Measurements from ENCODE around the gene PRXL2C. TPM values are rescaled to one million over a fixed set of nuclear protein-coding genes. Genes with fewer than 3 reads are reported as not detected.
"Not testable (repeated sequence)": the region's sequence is repeated elsewhere in the genome, so short reads cannot be mapped to it uniquely, and the experiment has no call there.

The PRXL2C gene
- polyA plus RNA-seq, 1 donor from 2014 or later: 0.12 TPM

- Histone ChIP-seq H3F3A (ENCODE audit: insufficient read depth, low read length, poor library complexity, severe bottlenecking) (no peaks in the 10 kb centered on the region), H3K27me3 (ENCODE audit: insufficient read depth, low read depth, low read length) (no peaks in the 10 kb centered on the region), H3K79me2 (replicated peaks; ENCODE audit: insufficient read depth, low read length) (no peaks in the 10 kb centered on the region), H3K27ac (ENCODE audit: low read length) (no peak overlapping the region), H2AFZ (ENCODE audit: low read depth, low read length) (no peak overlapping the region), H3K36me3 (ENCODE audit: insufficient read depth, low read length) (no peaks in the 10 kb centered on the region), H3K9me3 (ENCODE audit: low read length) (no peaks in the 10 kb centered on the region), H3K9ac (ENCODE audit: low read length) (no peak overlapping the region), H3K4me2 (ENCODE audit: low read length) (no peak overlapping the region), H3K4me3 (ENCODE audit: low read length) (no peak overlapping the region), H4K20me1 (ENCODE audit: insufficient read depth) (no peaks in the 10 kb centered on the region), H3K9me2 (ENCODE audit: insufficient read depth, low read length) (no peaks in the 10 kb centered on the region)
- TF ChIP-seq CTCF (IDR thresholded peaks at IDR 0.05; ENCODE audit: poor library complexity, severe bottlenecking) (no peak), MXI1 (conservative IDR thresholded peaks at IDR 0.05; ENCODE audit: poor library complexity, severe bottlenecking) (no peak), TAF1 (IDR thresholded peaks at IDR 0.05; ENCODE audit: low read depth) (no peak), POLR2AphosphoS5 (IDR thresholded peaks at IDR 0.05) (no peak), EP300 (conservative IDR thresholded peaks at IDR 0.05; ENCODE audit: poor library complexity, severe bottlenecking) (no peak), RAD21 (conservative IDR thresholded peaks at IDR 0.05) (no peak), SMC3 (conservative IDR thresholded peaks at IDR 0.05; ENCODE audit: poor library complexity) (no peak), EZH2 (IDR thresholded peaks at IDR 0.05; ENCODE audit: borderline replicate concordance, insufficient read depth, low read length, poor library complexity, severe bottlenecking) (no peak)
- TF ChIP-seq, protein P1, sequence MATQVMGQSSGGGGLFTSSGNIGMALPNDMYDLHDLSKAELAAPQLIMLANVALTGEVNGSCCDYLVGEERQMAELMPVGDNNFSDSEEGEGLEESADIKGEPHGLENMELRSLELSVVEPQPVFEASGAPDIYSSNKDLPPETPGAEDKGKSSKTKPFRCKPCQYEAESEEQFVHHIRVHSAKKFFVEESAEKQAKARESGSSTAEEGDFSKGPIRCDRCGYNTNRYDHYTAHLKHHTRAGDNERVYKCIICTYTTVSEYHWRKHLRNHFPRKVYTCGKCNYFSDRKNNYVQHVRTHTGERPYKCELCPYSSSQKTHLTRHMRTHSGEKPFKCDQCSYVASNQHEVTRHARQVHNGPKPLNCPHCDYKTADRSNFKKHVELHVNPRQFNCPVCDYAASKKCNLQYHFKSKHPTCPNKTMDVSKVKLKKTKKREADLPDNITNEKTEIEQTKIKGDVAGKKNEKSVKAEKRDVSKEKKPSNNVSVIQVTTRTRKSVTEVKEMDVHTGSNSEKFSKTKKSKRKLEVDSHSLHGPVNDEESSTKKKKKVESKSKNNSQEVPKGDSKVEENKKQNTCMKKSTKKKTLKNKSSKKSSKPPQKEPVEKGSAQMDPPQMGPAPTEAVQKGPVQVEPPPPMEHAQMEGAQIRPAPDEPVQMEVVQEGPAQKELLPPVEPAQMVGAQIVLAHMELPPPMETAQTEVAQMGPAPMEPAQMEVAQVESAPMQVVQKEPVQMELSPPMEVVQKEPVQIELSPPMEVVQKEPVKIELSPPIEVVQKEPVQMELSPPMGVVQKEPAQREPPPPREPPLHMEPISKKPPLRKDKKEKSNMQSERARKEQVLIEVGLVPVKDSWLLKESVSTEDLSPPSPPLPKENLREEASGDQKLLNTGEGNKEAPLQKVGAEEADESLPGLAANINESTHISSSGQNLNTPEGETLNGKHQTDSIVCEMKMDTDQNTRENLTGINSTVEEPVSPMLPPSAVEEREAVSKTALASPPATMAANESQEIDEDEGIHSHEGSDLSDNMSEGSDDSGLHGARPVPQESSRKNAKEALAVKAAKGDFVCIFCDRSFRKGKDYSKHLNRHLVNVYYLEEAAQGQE (IDR thresholded peaks at IDR 0.05; ENCODE audit: borderline replicate concordance): no peak
Measured at GRCh38 chr9:96636368-96636767, 18.7 kb downstream of the PRXL2C start.

GRCh38 chr9:96633579-96633978 is 21.5 kb downstream of the PRXL2C start:
- not testable (repeated sequence) for H3K4me2 ChIP-seq (ENCODE audit: low read length); H4K20me1 ChIP-seq (ENCODE audit: insufficient read depth); H3K36me3 ChIP-seq (ENCODE audit: insufficient read depth, low read length); H3K27ac ChIP-seq (ENCODE audit: low read length); H2AFZ ChIP-seq (ENCODE audit: low read depth, low read length); H3F3A ChIP-seq (ENCODE audit: insufficient read depth, low read length, poor library complexity, severe bottlenecking); H3K79me2 ChIP-seq (replicated peaks; ENCODE audit: insufficient read depth, low read length); H3K9me3 ChIP-seq (ENCODE audit: low read length); H3K9me2 ChIP-seq (ENCODE audit: insufficient read depth, low read length); H3K4me3 ChIP-seq (ENCODE audit: low read length); H3K27me3 ChIP-seq (ENCODE audit: insufficient read depth, low read depth, low read length); H3K9ac ChIP-seq (ENCODE audit: low read length)

DNA sequence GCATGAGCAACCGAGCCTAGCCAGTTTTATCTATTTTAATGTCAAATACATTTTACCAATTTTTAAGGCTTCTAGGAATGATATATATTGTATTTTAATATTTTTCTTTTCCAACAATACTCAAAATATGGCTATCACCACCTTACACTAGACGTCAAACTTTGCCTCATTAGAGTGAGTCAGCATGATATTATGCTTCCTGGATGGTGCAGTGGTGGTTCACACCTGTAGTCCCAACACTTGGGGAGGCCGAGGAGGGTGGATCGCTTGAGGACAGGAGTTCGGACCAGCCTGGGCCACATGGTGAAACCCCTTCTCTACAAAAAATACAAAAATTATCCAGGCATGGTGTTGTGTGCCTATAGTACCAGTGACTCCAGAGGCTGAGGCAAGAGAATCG is 28.2 kb downstream of the PRXL2C start:
- Histone ChIP-seq H3K79me2 (replicated peaks; ENCODE audit: insufficient read depth, low read length) (no peaks in the 10 kb centered on the region), H3K9me3 (ENCODE audit: low read length) (no peaks in the 10 kb centered on the region), H4K20me1 (ENCODE audit: insufficient read depth) (no peaks in the 10 kb centered on the region), H3K4me3 (ENCODE audit: low read length) (no peak overlapping the region), H3K4me2 (ENCODE audit: low read length) (no peak overlapping the region), H3K27ac (ENCODE audit: low read length) (no peak overlapping the region), H3K9me2 (ENCODE audit: insufficient read depth, low read length) (no peaks in the 10 kb centered on the region), H2AFZ (ENCODE audit: low read depth, low read length) (no peak overlapping the region), H3K9ac (ENCODE audit: low read length) (no peak overlapping the region), H3K36me3 (ENCODE audit: insufficient read depth, low read length) (no peaks in the 10 kb centered on the region), H3F3A (ENCODE audit: insufficient read depth, low read length, poor library complexity, severe bottlenecking) (no peaks in the 10 kb centered on the region), H3K27me3 (ENCODE audit: insufficient read depth, low read depth, low read length) (no peaks in the 10 kb centered on the region)
- TF ChIP-seq EP300 (conservative IDR thresholded peaks at IDR 0.05; ENCODE audit: poor library complexity, severe bottlenecking): no peak
- no peak for TF ChIP-seq EZH2 (IDR thresholded peaks at IDR 0.05; ENCODE audit: borderline replicate concordance, insufficient read depth, low read length, poor library complexity, severe bottlenecking)
- no peak for TF ChIP-seq RAD21 (conservative IDR thresholded peaks at IDR 0.05)
